Measurements from ENCODE around the gene LHFPL6. TPM values are rescaled to one million over a fixed set of nuclear protein-coding genes. Genes with fewer than 3 reads are reported as not detected.

Gene LHFPL6
- total RNA-seq, 1 experiment from 2014 or later: 16.9 TPM

DNA sequence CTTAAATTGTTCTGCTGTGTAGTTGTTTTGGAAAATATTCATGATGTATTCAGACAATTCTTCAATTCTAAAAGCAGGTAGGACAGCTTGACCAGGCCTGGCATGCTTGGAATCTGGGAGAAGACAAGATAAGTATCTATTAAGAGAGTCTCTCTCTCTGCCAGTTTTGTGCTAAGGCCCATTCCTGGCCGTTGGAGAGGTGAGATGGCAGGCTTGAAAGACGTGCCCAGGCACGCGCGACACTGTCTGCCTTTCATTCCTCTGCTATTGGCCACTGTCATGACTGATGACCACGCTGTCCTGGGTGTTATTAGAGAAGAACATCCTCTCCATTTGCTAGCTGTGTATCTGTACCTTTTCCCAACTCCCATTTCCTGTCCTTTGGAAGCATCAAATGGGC, 90.3 kb downstream of the LHFPL6 start:
- no peak for DNase-seq (ENCODE audit: low spot score)

DNA sequence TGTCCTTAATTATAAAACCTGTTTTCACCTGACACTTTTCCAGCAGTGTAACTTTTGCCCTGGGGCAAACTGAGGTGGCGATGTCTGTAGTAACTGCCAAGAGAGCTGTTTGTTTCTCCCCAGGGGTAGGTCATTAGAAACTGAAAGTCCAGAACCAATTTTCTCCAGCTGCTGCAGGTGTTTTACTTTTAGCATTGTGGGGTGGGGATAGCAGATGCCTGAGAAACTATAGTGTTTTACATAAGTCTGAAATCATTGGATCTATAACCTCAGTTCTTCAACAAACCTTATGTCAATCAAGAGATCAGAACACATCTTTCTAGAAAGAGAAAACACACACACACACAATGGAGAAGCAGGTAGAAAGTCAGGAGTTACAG, 92.7 kb downstream of the LHFPL6 start:
- no peak for DNase-seq (ENCODE audit: low spot score)

DNA sequence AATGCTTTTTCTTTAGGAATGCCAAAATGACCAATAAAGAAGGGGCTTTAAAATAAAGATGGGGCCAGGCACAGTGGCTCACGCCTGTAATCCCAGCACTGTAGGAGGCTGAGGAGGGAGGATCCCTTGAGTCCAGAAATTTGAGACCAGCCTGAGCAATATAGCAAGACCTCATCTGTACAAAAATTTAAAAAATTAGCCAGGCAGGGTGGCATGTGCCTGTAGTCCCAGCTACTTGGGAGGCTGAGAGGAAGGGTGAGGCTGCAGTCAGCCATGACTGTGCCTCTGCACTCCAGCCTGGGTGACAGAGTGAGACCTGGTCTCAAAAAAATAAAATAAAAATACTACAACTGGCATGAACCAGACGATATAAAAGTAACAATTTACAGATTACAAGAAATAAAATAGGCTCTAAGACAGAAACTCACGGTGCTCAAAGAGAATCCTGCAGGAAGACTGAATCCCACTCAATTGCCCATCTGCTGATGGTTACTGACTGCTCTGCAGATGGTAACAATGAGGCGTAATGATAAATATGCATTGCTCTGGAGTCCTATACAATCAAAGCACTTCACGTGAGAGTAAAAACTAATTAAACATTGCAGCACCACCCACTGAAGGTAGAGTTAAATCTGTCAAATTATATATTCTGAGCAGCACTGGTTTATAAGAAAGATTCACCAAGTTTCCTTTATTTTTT, 93.2 kb downstream of the LHFPL6 start:
- DNase-seq (ENCODE audit: low spot score): no peak

DNA sequence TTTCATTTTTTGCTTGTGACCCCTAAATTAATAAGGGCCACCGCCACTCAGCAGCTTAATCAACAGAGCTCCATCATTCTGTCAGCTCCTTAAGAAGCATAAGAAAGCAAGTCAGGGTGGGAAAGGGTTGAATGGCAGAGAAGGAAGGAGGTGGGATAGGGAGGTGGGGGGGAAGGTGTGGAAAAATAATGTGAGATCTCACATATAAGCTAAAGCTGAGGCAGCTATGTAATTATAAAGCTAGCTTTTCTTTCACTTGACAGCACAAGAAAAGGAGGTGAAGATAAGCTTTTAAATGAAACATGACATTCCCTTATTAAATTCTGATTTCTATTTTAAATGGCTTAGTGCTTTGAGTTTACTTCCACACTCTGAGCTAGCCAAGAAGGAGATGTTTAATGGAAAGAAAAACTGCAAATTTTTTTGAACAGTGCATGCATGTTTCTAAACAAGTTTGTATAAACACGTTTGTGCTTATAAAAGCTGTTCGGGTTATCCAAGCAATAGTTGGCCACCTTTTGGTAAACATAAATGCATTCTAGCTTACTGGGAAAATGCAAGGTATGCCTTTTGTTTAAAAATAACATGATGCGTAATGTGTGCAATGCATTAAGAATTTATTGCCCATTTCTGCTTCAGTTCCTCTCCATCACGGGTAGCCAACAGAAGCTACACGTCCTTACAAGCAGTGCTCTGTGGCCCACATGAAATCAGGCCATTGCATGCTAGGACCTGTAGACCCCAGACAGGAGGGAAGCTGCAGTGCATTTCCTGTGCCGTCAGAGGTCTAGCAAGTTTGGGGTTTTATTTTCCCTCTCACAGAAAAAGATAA, 96.2 kb downstream of the LHFPL6 start:
- DNase-seq (ENCODE audit: low spot score): no peak

DNA sequence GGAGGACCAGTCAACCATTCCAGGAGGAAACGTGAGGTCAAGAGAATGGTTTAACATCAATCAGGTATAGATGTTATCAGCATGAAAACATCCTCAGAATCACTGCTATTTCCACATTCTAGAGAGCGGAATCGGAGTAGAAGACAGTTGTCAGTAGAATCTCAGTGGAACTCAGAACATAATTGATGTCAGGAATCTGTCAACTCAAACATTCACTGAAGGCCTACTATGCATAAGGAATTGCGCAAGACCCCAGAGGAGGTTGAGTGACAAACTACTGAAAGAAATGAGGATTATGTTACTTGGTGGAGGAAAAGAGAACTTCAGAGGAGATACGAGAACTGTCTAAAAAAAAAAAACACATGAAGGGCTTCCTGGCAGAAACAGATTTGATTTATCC, 97.8 kb downstream of the LHFPL6 start:
- no peak for DNase-seq (ENCODE audit: low spot score)

DNA sequence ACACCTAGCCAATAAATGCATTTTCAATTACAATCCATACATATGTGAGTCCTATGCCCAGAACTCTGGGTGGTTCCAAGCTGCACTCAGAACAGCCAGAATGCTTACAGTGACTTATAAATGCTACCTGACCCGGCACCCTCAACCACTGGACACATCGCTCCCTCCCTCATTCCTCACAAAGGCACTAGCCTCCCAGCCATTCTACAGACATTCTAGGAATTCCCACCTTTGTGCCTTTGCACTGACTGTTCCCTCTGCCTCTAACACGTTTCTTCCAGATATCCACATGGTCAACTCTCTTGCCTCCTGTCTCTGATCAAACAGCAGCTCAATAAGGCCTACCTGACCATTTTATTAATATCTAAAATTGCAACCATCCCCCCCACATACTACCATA, 99.9 kb downstream of the LHFPL6 start:
- DNase-seq (ENCODE audit: low spot score): no peak

DNA sequence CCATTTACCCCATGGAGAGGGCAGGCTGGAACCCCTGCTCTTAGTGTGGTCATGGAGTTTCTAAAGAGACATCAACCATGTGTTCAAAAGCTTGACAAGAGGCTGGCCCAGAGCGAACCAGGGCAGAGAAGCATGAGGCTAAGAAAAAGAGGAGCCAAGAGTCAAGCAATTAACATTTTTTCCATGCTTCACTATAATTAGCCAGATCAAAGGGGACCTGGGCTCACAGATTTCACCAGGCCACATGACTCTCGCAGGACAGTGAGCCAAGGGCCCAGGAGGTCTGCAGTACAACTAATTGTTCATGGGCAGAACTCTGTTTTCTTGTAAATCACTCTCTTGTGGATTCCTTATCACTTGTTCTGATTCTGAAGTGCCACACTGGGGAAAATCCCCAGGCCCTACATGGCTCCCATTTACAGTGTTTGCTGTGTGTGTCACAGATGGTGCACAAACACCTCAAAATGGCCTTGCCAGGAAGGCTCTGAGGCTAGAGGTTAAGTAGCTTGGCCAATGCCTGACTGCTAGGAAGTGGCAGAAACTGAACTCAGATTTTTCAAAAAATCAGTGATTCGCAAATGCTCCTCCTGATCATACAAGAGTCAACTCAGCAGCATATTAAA, 101.2 kb downstream of the LHFPL6 start:
- DNase-seq (ENCODE audit: low spot score): peak; percentile 4

DNA sequence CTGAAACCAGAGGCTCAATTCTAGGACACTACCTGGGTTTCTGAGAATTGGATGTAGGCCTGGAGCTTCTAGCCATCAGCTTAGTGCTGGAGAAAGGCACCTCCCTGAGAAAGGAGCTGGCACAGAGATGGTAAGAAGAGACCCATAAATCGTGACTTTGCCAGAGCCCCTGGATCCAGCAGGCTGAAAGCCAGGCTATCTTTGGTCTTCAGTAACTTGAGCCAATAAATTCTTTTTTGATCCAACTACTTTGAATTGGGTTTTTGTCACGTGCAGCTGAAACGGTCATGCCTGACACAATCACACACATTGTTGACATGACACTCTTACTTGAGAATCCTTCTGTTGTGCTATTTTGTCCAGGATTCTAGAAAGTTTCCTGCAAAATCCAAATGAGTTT, 103.4 kb downstream of the LHFPL6 start:
- no peak for DNase-seq (ENCODE audit: low spot score)

DNA sequence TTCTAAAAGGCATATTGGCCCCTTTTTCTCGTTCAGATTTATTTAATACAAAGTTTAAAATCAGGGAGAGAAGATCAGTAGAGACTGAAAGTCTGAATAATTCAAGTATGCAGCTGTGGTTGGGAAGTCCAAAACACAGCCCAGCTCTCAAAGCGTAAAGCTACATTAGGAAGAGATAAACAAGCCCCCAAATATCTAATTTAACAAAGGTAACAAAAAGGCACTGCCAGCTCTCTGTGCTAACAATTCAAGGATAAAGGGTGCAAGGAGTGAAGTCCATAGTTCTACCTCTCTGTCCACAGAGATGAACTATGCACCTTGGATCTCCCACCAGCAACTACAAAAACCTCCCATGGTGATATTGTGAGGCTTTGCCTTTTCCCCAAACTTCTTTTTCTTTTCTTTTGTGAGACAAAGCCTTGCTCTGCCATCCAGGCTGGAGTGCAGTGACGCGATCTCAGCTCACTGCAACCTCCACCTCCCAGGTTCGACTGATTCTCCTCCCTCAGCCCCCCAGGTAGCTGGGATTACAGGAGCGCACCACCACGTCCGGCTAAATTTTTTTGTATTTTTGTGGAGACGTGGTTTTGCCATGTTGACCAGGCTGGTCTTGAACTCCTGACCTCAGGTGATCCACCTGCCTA, 104.4 kb downstream of the LHFPL6 start:
- DNase-seq (ENCODE audit: low spot score): no peak

DNA sequence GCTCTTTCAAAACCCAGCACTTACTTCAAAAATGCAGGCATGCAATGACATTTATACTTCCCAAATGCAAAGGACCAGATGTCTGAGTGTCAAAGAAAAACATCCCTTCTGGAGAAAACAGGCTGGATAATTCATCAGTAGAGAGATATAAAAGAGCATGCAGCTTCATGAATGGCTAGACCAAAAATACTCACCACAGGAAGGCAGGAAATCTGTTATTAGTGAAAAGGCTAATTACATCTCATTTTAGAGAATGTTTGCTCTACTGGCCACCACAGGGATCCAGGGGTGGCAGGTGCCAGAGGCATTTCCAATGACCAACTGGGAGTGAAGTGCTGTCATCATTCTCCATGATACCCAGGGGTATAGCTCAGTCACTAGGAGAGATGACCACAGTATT, 106.5 kb downstream of the LHFPL6 start:
- DNase-seq (ENCODE audit: low spot score): no peak

DNA sequence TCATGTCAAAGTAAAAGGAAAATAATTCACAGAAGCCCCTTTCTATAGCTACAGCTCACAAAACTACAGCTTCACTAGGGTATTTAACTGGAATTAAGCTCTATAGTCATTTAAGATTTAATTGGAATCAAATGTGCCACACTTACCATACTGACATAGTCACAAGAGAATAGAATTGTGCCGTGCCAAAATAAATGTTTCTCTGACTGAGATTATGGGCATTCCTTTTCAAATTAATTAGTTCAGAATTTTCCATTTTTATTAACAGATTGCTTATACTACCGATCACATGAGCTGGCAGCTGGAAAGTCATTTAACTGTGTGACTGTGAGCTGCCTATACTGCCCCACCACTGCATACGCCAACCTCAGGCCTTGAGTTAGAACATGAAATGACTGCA, 108.4 kb downstream of the LHFPL6 start:
- no peak for DNase-seq (ENCODE audit: low spot score)

DNA sequence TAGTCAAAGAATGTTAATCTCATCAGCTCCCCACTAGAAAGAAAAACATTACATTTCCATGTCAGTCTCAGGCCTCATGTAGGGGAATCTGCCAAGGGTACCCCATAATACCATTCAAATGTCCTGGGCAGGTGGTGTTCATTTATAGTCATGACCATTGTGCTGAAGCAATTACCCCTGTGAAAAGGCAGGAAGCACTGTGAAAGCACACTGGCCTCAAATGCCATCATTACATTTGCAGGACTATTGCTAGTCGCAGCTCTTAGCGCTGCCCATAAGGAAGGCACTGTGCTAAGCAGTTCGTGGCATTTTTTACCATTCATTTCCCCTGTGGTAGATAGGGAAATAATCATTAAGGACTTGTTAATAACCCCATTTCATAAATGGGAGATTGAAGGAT, 109.0 kb downstream of the LHFPL6 start:
- DNase-seq (ENCODE audit: low spot score): no peak

DNA sequence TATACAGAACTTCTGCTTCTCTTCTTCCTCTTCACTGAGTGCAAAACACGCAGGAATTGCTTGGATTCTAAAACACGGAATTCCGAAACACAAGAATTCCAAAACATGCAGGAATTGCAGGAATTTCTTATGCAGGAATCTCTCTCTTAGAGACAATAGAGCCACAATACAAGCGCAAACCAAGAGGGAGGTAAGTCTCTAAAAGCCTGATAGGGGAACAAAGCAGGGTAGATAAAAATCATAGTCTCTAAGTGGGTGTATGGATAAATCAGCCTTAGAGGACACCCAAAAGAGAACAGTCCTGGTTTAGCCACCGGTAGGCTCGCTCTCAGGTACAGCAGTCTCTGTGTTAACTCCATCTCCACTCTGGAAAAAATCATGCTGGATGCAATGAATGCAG, 112.9 kb downstream of the LHFPL6 start:
- no peak for DNase-seq (ENCODE audit: low spot score)

DNA sequence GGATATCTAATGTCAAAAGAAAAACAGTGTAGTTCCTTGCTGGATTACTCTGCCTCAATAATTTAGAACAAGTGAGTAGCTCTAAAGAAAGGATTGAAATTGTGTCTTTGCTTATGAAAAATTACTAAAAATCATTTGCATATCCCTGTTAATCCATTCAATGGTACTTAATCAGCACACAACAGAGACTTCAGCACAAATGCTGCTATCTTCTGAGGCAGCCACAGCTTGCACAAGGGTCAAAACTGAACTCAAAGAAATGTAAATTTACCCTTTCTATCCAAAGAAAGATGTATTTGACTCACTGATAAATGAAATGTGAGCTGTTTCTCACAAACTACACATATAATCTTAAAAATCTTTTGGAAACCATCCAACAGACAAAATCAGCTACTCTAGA, 116.2 kb downstream of the LHFPL6 start:
- no peak for DNase-seq (ENCODE audit: low spot score)

DNA sequence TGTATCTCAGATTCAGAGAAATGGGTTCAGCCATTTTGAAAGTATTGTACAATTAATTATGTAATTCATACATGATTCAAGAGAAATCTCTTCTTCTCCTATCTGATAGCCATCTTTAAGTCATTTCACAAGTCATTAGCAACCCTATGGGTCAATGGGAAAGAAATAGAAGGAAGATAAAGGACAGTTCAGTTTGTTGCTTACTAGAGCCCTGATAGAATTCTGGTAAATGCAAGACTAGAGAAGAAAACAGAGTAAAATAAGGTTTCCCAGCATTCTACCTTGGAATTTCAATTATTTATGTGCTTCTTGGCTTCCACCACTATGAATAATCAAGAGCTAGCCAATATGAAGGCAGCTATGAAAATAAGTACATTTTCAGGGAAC, 117.7 kb downstream of the LHFPL6 start:
- DNase-seq (ENCODE audit: low spot score): peak; percentile 5

DNA sequence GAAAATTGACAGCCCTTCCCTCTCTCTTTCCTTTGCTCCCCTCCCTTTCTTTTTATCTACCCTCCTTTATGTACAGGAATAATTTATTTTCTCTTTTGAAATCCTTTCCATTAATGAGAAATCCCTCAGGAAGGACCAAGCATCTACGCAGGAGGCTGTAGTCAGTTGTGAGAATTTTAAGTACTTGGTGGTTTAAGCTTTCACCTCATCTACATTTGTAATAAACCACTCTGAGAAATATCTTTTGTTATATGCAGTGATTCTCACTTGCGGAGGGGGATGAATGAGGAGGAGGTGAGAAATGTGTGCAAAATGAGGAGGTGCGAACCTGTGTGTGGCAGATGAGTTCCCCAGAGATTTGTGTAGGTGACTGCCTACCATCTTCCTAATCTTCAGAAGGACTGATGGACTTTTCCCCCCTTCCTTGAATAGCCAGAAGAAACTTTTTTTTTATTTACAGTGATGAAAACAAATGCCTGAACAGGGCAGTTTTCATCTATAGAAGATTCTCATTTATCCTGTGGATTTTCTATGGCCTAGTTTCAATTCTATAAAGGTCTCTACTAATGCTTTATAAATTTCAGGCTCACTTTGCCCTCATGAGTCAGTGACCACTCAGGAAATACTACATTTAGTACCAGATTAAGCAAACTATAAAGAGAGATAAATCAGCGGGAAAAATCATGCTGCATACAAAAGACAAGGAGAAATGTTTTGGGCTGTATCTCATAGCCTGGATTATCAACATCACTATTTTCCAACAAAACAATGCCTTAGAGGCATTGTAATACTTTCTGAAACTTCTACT, 118.3 kb downstream of the LHFPL6 start:
- peak; percentile 62 for DNase-seq (ENCODE audit: low spot score)

DNA sequence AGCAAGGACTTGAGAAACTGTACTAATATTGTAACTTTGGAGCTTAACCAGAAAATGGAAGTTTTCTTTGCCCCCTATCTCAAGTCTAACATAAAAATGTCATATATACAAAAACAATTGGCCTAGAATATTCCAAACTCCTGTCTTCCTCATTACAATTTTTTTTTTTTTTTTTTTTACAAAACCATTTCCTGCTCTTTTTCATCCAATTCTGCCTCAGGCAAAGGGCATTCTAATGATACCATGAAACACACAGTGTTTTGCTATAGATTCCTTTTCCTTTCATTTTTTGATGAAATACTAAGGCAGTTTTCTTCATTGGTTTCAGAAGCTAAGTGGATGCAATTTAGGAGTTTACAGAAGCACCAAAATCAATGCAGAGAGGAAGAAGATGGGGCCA, 119.7 kb downstream of the LHFPL6 start:
- DNase-seq (ENCODE audit: low spot score): no peak

DNA sequence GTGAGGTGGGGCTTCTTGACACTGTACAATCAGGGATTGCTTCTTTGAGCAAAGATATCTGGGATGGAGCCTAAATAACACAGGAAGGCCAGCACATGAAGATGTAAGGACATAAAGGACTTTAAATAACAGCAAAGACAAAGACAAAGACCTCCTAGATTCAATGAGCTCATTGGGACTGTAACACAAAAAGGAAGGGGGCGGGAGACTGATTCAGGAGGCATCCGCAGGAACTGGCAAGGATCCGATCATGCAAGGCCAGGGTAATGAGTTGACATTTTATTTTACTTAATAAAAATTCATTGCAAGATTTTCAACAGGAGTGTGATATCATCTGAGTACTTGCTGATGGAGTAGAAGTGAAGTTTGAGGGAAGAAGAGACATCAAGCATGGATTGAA, 121.5 kb downstream of the LHFPL6 start:
- DNase-seq (ENCODE audit: low spot score): no peak

DNA sequence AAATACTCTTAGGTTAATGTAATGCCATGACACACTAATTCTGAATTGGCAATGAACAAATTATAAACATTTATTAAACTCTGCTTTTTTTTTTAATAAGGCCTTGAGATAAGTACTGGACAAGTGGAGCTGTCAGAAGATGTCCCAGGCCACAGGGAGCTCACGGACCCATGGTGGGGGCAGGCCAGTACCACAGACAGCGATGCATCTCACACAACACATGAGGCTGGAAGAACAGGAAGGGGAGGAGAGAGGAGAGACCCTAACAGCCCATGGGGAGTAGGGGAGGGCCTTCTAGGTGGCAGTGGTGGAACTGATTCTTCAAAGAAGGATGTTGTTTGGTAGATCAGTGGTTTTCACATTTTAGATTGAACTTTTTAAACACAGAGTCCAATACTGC, 128.4 kb downstream of the LHFPL6 start:
- no peak for DNase-seq (ENCODE audit: low spot score)

DNA sequence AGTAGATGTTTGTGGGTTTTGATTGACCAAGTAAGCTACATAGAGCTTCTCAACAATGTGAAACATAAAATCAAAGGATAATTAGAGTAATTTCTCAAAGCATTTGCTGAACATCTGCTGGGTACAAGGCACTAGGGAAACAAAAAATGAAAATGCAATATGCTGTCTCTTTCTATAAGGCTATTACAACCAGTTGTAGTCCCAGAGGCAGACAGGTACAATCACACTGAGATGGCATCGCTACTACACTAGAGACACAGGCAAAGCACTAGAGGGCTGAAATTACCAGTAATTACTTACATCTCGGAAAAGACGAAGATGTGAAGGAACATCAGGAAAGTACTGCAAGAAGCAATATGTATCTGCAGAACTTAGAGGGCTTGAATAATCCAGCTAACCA, 133.3 kb downstream of the LHFPL6 start:
- no peak for DNase-seq (ENCODE audit: low spot score)

DNA sequence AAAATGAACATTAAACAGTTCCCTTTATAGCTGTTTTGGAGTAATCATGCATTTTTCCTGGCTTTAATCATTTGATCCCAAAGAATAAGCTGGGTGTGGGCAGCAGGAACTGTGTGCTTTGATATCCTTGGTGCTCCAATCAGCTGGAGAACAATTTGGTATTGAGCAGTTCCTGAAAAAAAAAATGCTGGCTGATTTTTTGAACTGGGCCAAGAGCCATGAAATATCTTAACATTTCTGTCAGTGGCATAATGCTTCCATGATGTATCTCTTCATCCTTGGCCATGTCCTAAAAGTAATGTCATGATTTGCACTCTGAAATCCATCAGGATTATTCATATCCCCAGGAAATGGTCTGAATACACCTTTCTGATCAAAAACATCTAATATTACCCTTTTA, 134.7 kb downstream of the LHFPL6 start:
- DNase-seq (ENCODE audit: low spot score): no peak

DNA sequence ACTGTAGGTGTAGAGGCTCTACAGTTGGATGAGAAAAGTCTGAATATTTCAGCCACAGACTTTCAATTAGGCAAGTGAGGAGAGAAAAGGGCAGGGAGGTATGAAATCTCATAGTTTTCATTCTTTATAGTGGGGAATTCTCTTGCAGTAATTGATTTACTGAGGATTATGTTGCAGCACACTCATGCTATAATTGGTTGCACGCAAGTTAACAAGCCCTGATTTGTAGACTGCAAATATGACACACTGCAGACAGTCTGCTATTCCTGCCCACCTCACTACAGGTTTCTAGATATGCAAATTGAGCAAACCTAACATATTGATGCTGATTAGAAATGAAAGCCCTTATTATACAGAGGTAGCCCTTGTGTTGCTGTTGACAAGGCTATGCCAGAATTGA, 139.4 kb downstream of the LHFPL6 start:
- DNase-seq (ENCODE audit: low spot score): no peak
